NCI-H748 treated with DMSO at 0.1 percent for 48 hours (cell line): ENCODE results near the gene BRME1.
"Not testable (repeated sequence)": the region's sequence is repeated elsewhere in the genome, so short reads cannot be mapped to it uniquely, and the experiment has no call there.

Experiments used
- DNase-seq: peaks from one replicate; lab custom pipeline; 2025; lab: John Stamatoyannopoulos, UW

Gene BRME1

DNA sequence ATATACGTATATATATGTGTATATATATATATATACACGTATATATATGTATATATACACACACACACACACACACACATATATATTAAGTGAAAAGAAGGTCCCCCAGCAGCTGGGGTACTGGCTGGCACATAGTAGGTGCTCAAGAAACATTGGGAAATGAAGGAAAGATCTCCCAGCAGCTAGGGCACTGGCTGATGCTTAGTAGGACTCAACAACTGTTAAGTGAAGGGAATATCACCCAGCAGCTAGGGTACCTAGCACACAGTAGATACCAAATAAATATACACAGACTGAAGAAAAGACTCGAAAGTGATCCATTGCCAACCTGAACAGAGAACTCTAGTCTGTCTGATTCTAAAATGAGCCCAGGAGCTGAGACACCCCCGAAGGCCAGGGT lies 20.1 kb upstream of the BRME1 start:
- DNase-seq = no peak

GRCh38 chr19:13923194-13923987 lies 17.5 kb upstream of the BRME1 start:
- DNase-seq = no peak

GRCh38 chr19:13922118-13922517 lies 16.2 kb upstream of the BRME1 start:
- DNase-seq = not testable (repeated sequence)

DNA sequence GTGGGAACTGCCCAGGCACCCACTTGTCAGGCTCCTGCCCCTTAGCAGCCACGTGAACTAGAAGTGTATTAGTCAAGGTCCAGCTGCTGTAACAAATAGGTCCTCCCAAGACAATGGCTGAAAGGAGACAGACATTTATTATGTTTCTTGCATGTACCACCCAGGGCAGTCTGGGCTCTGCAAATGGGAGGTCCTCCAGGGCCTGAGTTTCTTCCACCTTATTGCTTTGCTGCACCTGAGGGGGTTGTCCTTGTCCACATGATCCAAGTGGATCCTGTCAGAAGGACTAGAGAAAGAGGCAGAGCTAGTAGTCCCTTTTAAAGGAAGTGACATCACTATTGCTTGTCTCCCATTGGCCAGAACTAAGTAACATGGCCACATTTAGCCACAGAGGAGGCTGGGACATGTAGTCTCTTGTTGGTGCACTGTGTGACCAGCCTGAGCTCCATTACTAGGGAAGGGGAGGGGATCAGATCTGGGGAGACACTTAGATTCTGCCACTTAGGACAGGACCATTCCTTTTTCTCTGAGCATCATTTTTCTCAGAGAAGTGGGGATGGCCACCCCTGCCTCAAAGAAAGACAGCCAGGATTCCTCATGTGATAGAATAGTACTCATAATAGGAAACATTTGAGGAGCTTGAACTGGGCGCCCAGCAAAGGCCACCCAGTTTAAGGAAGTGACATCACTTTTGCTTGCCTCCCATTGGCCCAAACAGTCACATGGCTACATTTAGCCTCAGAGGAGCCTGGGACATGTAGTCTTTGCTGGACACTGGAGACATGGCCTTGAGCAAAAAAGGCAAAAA lies 15.2 kb upstream of the BRME1 start:
- no peak for DNase-seq

- no peak for DNase-seq
Observed at GRCh38 chr19:13920524-13920923, 14.6 kb upstream of the BRME1 start.

DNA sequence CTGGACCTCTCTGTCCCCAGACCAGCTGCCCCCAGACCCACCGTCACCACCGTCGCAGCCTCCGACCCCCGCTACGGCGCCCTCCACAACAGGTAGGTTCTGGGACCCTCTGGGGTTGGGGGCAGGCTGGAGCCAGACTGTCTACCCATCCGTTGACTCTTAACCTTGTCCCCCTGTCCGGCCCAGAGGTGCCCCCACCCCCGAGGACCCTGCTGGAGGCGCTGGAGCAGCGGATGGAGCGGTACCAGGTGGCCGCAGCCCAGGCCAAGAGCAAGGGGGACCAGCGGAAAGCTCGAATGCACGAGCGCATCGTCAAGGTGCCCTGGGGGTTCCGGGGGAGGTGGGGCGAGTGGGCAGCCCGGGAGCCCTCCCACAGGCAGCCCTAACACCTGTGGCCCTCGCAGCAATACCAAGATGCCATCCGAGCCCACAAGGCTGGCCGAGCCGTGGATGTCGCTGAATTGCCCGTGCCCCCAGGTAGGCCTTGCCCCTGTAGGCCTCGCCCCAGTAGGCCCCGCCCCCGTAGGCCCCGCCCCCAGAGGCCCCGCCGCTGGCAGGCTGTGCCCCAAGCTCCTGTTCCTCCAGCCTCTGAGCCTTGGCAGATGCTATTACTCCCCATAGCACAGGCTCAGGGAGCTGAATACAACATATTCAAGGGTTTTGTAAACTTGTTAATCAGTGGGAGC lies 13.0 kb upstream of the BRME1 start:
- no peak for DNase-seq

DNA sequence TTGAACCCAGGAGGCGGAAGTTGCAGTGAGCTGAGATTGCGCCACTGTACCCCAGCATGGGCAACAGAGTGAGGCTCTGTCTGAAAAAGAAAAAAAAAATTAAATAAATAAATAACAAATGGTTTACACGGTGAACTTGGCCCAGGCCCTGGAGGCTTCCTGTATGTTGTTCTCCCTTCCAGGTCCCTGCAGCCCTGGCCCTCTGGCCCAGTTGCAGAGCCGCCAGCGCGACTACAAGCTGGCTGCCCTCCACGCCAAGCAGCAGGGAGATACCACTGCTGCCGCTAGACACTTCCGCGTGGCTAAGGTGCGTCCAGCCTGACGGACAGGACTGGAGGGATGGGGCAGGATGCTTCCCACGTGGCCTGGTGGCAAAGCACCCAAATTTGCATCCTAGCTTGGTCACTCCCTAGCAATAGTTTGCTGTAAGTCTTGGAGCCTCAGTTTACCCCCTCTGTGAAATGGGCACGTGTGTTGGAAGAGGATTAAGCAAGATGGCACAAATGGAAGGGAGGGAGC lies 12.0 kb upstream of the BRME1 start:
- DNase-seq = no peak

- no peak for DNase-seq
Observed at GRCh38 chr19:13914777-13915176, 8.9 kb upstream of the BRME1 start.

DNA sequence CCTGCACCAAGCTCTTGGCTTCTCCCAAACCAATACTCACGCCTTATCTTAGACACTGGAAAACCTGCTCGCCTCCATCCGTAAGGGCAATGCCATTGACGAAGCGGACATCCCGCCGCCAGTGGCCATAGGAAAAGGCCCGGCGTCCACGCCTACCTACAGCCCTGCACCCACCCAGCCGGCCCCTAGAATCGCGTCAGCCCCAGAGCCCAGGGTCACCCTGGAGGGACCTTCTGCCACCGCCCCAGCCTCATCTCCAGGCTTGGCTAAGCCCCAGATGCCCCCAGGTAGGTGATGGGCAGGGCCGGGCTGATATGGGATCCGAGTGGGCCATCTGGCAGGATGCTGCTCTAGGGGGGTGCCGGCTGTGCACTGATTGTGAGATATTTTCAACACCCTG lies 7.4 kb upstream of the BRME1 start:
- no peak for DNase-seq

- no peak for DNase-seq
Observed at GRCh38 chr19:13909430-13909829, 3.5 kb upstream of the BRME1 start.

GRCh38 chr19:13908674-13909073 lies 2.8 kb upstream of the BRME1 start:
- DNase-seq = no peak

DNA sequence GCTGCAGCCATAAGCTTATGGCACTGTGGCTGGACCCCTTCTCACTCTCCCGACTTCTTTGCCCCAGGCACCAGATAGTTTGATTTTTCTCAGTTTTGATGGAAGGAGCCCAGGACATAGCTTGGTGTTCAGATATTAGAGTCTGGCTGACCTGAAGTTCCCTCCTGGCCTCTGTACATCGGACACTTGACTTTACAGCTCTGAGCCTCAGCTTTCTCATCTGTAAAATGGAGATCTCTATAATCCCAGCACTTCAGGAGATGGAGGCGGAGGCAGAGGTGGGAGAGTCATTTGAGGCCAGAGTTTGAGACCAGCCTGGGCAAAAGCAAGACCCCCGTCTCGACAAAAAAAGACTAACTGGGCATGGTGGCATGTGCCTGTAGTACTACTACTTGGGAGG lies 993 bp upstream of the BRME1 start:
- no peak for DNase-seq

GRCh38 chr19:13906521-13906904 lies 596 bp upstream of the BRME1 start:
- DNase-seq = no peak

DNA sequence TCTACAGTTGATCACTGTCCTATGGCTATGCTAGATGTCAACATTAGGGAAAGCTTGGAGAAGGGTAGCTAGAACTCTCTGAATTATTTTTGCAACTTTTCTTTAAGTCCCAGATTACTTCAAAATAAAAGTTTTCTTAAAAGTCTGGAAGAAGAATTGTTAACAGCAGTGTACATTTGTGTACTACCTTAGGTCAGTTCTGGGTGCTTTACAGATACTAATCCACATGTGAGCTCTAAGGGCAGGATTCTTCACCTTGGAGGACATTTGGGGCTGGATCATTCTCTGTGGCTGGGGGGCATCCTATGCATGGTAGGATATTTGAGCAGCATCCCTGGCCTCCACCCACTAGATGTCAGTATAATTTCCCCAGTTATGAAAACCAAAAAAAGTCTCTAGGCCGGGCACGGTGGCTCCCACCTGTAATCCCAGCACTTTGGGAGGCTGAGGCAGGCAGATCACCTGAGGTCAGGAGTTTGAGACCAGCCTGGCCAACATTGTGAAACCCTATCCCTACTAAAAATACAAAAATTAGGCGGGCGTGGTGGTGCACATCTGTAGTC lies 2.8 kb downstream of the BRME1 start:
- no peak for DNase-seq

DNA sequence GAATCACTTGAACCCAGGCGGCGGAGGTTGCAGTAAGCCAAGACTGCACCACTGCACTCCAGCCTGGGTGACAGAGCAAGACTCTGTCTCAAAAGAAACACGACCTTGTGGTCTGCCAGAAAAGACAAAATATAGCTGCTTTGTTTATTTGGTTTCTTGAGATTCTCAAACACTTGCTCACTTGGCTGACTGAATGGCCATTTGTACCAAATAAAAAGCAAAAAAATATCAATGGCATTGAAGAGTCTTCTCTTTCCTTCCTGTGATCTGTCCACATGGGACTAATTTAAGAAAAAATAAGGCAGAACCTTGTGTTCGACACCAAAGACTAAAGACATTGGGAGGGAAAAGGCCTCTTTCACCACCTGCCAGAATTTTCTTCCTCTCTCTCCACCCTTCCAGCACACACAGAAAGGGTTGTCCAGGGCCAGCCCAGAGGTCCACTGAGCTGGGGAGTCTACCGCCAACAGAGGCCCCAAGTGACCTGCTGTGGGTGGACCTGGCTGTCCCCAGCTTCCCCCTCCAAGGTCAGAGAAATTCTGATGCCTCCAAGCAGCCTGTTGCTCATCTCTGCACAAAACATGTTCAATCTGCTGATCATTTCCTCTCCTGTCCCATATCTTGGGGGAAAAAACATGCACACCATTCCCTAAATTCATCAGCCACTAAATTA lies 5.9 kb downstream of the BRME1 start:
- DNase-seq = no peak

DNA sequence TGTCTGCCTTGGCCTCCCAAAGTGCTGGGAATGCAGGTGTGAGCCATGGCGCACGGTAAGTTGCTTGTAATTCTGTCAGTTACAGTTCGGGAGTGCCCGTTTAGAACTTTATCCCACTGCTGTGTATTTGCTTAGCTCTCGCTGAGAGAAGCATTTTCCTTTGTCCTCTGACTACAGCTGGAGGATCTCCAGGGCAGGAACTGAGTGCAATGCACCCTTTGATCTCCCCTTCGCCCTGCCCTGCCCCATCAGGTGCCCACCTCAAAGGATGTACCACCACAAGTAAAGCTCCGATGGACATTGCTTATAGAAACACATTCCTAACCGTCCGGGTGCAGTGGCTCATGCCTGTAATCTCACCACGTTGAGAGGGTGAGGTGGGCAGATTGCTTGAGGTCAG lies 6.5 kb downstream of the BRME1 start:
- DNase-seq = no peak

- DNase-seq = no peak
Observed at GRCh38 chr19:13896227-13896626, 9.7 kb downstream of the BRME1 start.

DNA sequence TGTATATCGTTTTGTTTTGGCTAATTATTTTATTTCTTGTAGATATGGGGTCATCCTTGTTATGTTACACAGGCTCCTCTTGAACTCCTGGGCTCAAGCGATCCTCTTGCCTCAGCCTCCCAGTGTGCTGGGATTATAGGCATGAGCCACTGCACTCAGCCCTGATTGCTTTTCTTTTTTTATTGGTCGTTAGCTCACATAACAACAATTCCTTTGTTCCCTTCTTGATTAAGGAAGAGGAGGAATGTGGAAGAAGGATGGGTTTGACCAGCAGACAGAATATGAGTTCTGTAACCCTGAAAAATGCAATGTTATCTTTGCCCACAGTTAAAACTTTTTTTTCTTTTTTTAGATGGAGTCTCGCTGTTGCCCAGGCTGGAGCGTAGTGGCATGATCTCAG lies 11.4 kb downstream of the BRME1 start:
- DNase-seq = no peak

DNA sequence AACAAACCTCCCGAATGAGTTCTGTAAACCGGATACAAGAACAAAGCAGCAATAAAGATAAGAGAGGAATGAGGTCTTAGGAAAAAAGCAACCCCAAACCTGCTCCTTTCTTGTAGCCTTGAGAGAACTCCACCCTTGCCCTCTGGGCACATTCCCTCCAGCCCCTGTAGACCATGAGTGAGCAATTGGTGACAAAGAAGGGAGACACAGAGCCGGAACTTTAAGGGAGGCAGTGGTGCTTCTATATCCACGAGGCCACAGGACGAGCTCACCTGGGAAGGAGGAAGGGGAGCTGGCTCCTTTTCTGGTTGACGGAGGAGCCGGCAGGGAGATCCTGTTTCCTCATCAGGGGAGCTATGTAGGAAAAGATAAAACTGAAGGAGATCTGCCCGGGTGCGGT lies 13.0 kb downstream of the BRME1 start:
- no peak for DNase-seq

DNA sequence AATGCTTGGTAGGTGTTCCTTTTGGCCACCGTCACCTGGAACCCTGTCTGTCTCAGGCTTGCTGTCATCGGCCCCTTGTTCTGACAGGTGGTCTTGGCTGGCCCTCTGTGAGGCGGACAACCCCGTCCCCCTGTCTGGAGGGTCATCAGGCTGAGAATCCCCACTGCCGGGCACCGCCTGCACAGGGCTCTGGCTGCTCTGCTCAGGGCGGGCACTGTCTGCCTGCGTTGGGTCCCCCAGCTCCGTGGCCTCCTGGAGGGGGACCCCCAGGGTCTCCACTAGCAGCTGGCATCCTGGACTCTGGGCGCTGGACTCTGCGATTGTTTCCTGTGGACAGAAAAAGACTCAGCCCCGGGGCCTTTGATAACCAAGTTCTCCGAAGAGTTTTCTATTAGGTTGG lies 15.8 kb downstream of the BRME1 start:
- no peak for DNase-seq

GRCh38 chr19:13888281-13888680 lies 17.6 kb downstream of the BRME1 start:
- DNase-seq = no peak

- DNase-seq = no peak
Observed at GRCh38 chr19:13887517-13887916, 18.4 kb downstream of the BRME1 start.
